ENCODE measurements around the gene STK32B. TPM values are rescaled to one million over a fixed set of nuclear protein-coding genes. Genes with fewer than 3 reads are reported as not detected.

The STK32B gene
- total and polyA plus RNA-seq, 2 donors (not counting 1 experiment from before 2014, with no cell fraction given) = 0.22 to 0.30 TPM

DNA sequence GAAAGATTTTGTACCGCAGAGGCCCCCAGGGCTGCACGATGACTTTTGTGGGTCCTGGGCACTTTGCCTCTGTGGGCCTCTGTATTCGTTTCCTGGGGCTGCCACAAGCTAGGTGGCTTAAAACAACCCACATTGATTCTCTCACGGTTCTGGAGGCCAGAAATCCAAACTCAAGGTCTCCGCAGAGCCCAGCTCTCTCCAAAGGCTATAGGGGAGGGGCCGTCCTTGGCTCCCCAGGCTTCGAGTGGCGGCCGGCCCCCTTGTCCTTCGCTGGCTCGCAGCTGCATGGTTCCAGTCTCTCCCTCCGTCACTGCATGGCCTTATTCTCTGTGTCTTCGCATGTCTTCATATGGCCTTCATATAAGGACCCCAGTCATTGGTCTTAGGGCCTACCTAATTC is 415.8 kb downstream of the STK32B start:
- WGBS (ENCODE audit: insufficient coverage) = 95% methylated on average over 13 of the region's 13 CpGs

DNA sequence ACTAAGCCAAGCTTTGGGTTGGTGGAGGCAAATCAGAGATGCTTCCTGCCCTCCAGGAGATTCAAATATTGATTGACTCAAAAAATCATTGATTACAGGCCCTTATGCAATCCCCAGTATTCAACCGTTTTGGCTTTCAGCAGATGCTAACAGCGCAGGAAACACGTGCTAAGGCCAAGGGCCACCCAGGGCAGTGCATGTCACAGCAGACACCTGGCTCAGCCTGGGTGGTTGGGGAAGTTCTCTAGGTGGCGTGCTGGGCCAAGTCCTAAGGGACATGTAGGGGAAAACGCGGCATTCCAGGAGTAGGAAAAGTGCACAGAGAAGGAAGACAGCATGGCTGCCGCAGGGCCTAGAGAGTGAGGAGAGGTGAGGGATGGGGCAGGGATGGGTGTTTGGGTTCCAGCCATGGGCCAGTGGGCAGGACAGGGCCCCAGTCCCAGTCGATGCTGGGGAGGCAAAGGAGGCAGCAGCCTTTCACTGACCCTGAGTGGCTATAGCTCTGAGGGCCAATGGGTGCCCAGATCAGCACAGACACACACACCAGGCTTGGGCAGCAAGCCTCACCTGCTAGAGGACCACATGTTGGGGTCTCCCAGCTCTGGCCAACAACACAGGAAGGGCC is 418.0 kb downstream of the STK32B start:
- Histone ChIP-seq H3K4me3 (ENCODE audit: control extremely low read depth in 1 of 5, extremely low read depth in 1 of 5, insufficient read depth in 1 of 5, low read depth in 2 of 5, low read length in 4 of 5) (no peak overlapping the region), H3K79me2 (ENCODE audit: control insufficient read depth, insufficient read depth, low read length) (no peaks in the 10 kb centered on the region), H3K36me3 (replicated peaks in 1 of 2; ENCODE audit: control extremely low read depth in 1 of 2, control insufficient read depth in 1 of 2, extremely low read depth in 1 of 2, insufficient read depth in 2 of 2, low read length in 1 of 2) (no peaks in the 10 kb centered on the region), H4K20me1 (ENCODE audit: control insufficient read depth, insufficient read depth, low read length, poor library complexity, severe bottlenecking) (no peaks in the 10 kb centered on the region), H3K4me1 (ENCODE audit: control insufficient read depth in 2 of 2, insufficient read depth in 2 of 2, low read length in 2 of 2) (no peaks in the 10 kb centered on the region), H2AFZ (ENCODE audit: insufficient read depth, low read depth, low read length, poor library complexity, severe bottlenecking) (no peak overlapping the region), H3K4me2 (replicated peaks; ENCODE audit: low read depth, low read length, poor library complexity, severe bottlenecking) (no peak overlapping the region), H3K27me3 (replicated peaks in 1 of 4; ENCODE audit: control extremely low read depth in 1 of 4, control insufficient read depth in 3 of 4, insufficient read depth in 4 of 4, low read length in 3 of 4) (no peaks in the 10 kb centered on the region), H3K9ac (ENCODE audit: low read length) (no peak overlapping the region), H3K9me3 (ENCODE audit: control extremely low read depth in 1 of 3, control insufficient read depth in 2 of 3, insufficient read depth in 1 of 3, low read length in 2 of 3) (peaks cover 0 to 12% (median 0%) of the 10 kb centered on the region in 3 donors), H3K27ac (ENCODE audit: low read length in 2 of 2) (no peak overlapping the region)
- Mint-ChIP-seq H3K27ac (no peak overlapping the region), H3K9me3 (ENCODE audit: insufficient read depth) (no peaks in the 10 kb centered on the region), H3K27me3 (no peaks in the 10 kb centered on the region), H3K4me3 (no peak overlapping the region), H3K4me1 (no peaks in the 10 kb centered on the region)
- intact Hi-C loops (cut with micrococcal nuclease) = no loop called here
- WGBS (ENCODE audit: insufficient coverage) = 94% methylated on average over 8 of the region's 8 CpGs
- DNase-seq (no peak), ATAC-seq (ENCODE audit: low read depth) (no peak)
- POLR2A ChIA-PET = no interaction called here
- CTCF ChIA-PET = no interaction called here
- TF ChIP-seq, protein P1, sequence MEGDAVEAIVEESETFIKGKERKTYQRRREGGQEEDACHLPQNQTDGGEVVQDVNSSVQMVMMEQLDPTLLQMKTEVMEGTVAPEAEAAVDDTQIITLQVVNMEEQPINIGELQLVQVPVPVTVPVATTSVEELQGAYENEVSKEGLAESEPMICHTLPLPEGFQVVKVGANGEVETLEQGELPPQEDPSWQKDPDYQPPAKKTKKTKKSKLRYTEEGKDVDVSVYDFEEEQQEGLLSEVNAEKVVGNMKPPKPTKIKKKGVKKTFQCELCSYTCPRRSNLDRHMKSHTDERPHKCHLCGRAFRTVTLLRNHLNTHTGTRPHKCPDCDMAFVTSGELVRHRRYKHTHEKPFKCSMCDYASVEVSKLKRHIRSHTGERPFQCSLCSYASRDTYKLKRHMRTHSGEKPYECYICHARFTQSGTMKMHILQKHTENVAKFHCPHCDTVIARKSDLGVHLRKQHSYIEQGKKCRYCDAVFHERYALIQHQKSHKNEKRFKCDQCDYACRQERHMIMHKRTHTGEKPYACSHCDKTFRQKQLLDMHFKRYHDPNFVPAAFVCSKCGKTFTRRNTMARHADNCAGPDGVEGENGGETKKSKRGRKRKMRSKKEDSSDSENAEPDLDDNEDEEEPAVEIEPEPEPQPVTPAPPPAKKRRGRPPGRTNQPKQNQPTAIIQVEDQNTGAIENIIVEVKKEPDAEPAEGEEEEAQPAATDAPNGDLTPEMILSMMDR (IDR thresholded peaks at IDR 0.05) = no peak
- TF ChIP-seq EZH2 (IDR thresholded peaks at IDR 0.05; ENCODE audit: borderline replicate concordance, insufficient read depth, low read depth, low read length, poor library complexity, severe bottlenecking) = no peak

More for the DNA sequence above, 415.8 kb downstream of the STK32B start:
- Mint-ChIP-seq H3K4me1 (no peaks in the 10 kb centered on the region), H3K27me3 (no peaks in the 10 kb centered on the region), H3K27ac (no peak overlapping the region), H3K9me3 (ENCODE audit: insufficient read depth) (no peaks in the 10 kb centered on the region), H3K4me3 (no peak overlapping the region)
- no peak overlapping the region for H3K27ac ChIP-seq (ENCODE audit: low read length in 2 of 2)
- ATAC-seq (ENCODE audit: low read depth) (no peak), DNase-seq (no peak)
- no peak overlapping the region for H3K9ac ChIP-seq (ENCODE audit: low read length)
- no peaks in the 10 kb centered on the region for H4K20me1 ChIP-seq (ENCODE audit: control insufficient read depth, insufficient read depth, low read length, poor library complexity, severe bottlenecking)
- H3K4me1 ChIP-seq (ENCODE audit: control insufficient read depth in 2 of 2, insufficient read depth in 2 of 2, low read length in 2 of 2) = no peaks in the 10 kb centered on the region
- intact Hi-C loops (cut with micrococcal nuclease) = no loop called here
- POLR2A ChIA-PET = no interaction called here
- CTCF ChIA-PET = no interaction called here
- no peak overlapping the region for H2AFZ ChIP-seq (ENCODE audit: insufficient read depth, low read depth, low read length, poor library complexity, severe bottlenecking)
- no peak overlapping the region for H3K4me2 ChIP-seq (replicated peaks; ENCODE audit: low read depth, low read length, poor library complexity, severe bottlenecking)
- TF ChIP-seq, protein P1 (IDR thresholded peaks at IDR 0.05) = no peak
- no peak for TF ChIP-seq EZH2 (IDR thresholded peaks at IDR 0.05; ENCODE audit: borderline replicate concordance, insufficient read depth, low read depth, low read length, poor library complexity, severe bottlenecking)
- no peaks in the 10 kb centered on the region for H3K36me3 ChIP-seq (replicated peaks in 1 of 2; ENCODE audit: control extremely low read depth in 1 of 2, control insufficient read depth in 1 of 2, extremely low read depth in 1 of 2, insufficient read depth in 2 of 2, low read length in 1 of 2)
- no peak overlapping the region for H3K4me3 ChIP-seq (ENCODE audit: control extremely low read depth in 1 of 5, extremely low read depth in 1 of 5, insufficient read depth in 1 of 5, low read depth in 2 of 5, low read length in 4 of 5)
- peaks cover 0 to 7% (median 0%) of the 10 kb centered on the region in 3 donors for H3K9me3 ChIP-seq (ENCODE audit: control extremely low read depth in 1 of 3, control insufficient read depth in 2 of 3, insufficient read depth in 1 of 3, low read length in 2 of 3)
- H3K79me2 ChIP-seq (ENCODE audit: control insufficient read depth, insufficient read depth, low read length) = no peaks in the 10 kb centered on the region
- H3K27me3 ChIP-seq (replicated peaks in 1 of 4; ENCODE audit: control extremely low read depth in 1 of 4, control insufficient read depth in 3 of 4, insufficient read depth in 4 of 4, low read length in 3 of 4) = no peaks in the 10 kb centered on the region
